DMS 273 (cell line): Measurements from ENCODE around the gene AP3S2.
"Not testable (repeated sequence)": the region's sequence is repeated elsewhere in the genome, so short reads cannot be mapped to it uniquely, and the experiment has no call there.

ENCODE experiments used
- DNase-seq: peaks from one replicate; lab custom pipeline; 2025; ENCODE audit not compliant: unreplicated experiment; lab: John Stamatoyannopoulos, UW

Gene AP3S2

DNA sequence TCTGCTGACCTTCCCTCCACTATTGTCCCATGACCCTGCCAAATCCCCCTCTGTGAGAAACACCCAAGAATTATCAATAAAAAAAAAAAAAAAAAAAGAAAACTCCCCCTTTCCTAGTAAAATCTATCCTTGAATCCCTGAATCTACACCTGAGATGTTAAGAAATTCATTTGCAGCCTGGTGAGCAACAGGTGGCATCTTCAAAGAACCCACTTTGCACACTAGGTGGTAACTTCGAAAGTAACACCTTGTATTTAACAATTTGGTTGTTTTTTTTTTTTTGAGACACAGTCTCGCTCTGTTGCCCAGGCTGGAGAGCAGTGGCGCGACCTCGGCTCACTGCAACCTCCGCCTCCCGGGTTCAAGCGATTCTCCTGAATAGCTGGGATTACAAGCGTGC, 24.3 kb downstream of the AP3S2 start:
- DNase-seq, result not testable (repeated sequence)

DNA sequence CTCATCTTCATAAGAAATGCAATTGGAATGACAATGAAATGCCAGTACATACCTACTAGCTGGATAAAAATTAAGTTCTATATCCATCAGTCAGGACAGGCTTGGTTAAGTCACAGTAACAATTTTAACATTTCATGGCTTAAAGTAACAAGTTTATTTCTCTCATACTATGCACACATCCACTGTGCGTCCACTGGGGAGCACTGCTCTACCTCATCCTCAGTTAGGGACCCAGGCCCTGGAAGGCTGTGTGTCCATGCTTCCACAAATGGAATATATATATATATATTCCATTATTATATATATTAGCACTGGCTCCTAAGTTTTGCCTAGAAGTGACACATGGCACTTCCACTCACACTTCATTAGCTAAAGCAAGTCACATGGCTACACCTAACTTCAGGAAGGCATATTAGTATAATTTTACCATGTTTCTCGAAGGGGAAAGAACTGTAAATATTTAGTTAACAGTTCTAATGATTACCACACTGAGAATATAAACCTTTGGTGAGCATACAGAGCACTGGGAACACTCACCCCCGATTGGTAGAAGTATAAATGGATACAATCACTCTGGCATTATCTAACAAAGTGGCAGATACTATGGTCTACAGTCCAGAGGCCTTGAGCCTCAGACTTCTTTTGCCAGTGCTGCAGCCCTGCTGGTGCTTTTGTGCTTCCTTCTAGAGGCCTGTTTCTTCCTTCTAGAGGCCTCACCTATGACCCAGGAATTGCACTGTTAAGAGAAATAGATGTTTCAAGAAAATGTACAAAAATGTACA, 28.6 kb downstream of the AP3S2 start:
- DNase-seq, result no peak

DNA sequence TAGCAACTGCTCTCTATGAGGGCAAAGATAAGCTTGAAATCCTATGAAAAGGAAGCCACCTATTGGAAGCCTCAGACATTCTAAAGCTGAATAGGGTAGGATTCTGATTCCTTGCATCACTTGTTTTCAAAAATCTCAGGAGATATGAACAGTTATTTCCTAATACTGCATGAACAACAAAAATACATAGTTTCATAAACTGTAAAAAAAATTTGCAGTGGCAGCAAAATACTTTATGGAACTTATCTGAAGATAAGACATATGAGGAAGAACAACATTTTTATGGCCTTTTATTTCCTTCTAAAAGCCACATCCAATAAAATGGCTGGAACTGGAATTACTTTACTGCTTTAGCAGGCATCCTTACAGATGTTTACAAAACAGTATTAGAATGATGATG, 29.9 kb downstream of the AP3S2 start:
- no peak for DNase-seq

DNA sequence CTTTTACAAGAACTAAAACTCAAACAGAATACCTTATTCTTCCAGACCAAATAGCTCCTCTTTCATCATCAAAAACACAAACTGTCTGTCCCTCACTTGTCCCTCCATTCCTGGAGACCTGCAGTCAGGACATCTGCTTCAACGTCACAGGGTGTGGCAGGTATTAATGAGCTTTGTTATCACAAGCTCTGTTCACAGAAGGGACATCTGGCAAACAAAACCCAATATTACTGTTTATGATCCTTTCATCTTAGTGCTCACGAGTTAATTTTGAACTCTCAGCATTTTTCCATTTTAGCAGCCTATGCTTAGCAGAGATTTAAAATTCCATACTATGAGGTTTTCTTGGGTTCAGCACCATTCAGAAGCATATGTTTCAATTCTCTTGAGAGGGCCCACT, 32.9 kb downstream of the AP3S2 start:
- no peak for DNase-seq

DNA sequence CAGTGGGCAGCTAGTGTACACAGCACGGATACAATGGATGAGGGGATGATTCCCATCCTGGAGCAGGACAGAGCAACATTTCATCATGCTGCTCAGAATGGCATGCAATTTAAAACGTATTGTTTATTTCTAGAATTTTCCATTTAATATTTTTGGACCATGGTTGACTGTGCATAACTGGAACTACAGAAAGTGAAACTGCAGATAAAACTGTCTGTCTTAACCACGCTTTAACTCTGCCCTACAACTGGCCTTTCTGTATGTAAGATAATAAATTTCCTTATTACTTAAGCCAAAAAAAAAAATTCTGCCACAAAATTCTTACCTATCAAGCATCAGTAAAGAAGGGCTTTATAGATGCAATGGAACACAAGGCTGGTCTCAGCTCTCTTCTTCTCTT, 33.4 kb downstream of the AP3S2 start:
- no peak for DNase-seq

DNA sequence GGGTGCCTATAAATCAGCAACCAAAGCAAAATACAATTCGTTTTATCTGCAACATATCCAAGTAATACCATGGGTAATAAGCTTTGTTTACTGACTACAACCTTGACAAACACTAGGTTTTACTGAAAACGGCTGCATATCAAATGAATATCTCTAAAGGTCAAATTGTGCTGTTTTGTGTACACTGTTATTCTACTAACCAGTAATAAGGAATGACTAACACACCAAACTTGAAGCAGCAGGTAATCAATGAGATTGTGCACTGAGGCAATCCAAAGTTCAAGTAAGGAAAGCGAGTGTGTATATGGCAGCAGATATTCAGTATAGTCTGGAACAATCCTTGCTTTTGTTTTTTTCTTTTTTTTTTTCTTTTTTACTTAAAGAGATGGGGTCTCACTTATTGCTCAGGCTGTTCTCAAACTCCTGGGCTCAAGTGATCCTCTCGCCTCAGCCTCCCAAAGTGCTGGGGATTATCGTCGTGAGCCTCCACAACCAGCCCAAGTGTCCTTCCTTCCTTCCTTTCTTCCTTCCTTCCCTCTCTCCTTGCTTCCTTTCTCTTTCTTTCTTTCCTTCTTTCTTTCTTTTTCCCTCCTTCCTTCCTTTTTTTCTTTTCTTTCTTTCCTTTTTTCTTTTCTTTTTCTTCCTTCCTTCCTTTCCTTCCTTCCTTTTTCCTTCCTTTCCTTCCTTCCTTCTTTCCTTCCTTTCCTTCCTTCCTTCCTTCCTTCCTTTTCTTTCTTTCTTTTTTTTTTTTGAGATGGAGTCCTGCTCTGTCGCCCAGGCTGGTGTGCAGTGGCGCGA, 34.9 kb downstream of the AP3S2 start:
- no peak for DNase-seq

DNA sequence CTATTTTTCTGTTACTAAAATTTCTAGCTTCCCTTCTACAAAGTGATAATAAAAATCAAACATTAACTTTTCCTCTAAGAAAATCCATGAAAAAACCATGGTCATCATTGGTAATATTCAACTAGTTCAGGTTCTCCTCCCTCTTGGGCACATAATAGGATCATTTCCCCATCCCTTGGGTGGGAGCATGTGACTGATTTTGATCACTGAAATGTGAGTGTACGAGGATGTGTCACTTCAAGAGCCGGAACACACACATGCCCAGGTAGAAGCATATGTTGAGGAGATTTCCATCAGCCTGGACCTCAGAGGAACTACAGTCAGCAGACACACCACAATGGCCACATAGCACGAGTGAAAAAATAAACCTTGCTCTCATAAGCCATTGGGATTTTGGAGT, 36.1 kb downstream of the AP3S2 start:
- DNase-seq, result no peak

DNA sequence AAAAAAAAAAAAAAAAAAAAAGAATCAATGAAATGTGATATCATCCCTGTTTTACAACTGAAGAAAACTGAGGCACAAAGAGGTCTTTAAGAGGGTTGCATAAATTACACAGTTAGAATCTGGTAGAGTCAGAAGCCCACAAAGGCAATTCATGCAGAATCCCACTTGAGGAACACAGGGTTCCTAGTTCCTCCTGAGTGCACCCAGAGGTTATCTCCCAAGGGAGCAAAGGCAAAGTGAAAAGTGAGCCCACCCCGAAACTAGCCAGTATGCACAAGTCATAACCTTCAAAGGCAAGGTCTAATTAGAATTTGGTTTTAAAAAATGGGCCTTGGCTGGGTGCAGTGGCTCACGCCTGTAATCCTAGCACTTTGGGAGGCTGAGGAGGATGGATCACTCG, 37.8 kb downstream of the AP3S2 start:
- no peak for DNase-seq

DNA sequence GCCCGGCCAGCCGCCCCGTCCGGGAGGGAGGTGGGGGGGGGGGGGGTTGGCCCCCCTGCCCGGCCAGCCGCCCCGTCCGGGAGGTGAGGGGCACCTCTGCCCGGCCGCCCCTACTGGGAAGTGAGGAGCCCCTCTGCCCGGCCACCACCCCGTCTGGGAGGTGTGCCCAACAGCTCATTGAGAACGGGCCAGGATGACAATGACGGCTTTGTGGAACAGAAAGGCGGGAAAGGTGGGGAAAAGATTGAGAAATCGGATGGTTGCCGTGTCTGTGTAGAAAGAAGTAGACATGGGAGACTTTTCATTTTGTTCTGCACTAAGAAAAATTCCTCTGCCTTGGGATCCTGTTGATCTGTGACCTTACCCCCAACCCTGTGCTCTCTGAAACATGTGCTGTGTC, 38.9 kb downstream of the AP3S2 start:
- not testable (repeated sequence) for DNase-seq

DNA sequence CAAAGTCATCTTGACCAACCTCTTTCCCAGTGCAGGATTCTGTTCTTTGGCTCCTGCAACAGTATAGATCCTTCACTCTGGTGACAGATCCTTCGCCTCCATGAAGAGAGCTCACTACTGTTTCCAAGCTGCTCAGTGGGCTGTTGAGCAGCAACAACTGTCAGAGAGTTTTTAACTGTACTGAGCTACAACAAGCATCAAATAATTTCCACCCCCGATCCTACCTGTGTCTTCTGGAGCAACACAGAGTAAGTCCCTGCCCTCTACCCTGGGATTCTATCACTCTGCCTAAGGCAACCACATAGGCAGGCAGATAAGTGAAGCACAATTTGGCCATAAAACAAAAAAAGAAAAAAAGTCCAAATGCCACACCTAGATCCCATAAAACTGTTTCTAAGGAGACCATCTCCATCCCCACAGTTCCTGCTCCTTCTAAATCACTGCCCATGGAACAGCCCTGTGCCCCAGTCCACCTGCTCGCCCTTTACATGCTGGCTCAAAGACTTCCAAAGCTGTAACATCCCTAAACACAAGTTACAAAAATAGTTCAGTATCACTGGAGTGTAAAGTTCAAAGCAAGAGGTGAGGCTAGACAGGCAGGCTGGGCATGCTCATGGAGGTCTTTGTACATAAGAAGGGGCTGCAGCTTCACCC, 41.3 kb downstream of the AP3S2 start:
- no peak for DNase-seq

DNA sequence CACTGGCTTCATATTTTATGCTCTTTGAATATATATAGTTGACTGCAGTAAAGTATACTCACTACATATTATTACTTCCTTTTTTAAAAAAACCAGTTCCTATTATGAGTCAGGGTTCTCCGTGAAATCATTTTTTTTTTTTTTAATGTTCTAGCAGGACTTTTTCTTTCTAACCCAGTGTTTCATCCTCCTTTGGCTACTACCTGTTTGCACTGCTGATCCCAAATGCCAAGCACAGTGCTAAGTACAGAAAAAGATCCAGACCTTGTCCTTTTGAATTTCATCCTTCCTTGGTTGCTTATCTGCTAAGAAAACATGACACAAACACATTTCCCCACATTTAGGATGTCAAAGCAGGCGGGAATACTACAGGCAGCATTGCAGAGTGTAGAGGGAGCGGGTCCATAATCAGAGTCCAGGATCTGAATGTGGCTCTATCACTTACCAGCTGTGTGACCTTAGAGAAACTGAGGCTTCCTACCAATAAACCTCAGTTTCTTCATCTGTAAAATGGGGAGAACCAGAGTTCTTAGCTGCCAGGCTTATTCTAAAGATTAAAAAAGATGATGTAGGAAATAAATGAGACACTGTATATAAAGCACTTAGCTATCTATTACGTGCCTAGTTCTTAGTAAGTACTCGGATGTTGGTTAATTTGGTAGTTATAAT, 42.0 kb downstream of the AP3S2 start:
- no peak for DNase-seq

DNA sequence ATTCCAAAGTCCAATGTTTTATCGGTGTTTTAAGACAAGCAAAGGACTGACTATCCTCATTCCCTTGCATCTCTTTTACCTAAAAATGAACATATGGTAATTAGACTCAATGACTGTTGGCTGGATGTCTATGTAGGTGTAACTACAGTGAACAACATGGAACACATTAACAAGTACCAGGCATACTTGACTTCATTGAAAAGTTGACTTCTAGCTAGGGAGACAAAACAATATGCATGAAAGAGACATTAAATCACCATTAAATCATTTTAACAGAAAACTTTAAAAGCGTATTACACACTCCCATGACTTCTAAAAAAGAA, 44.9 kb downstream of the AP3S2 start:
- DNase-seq, result no peak

DNA sequence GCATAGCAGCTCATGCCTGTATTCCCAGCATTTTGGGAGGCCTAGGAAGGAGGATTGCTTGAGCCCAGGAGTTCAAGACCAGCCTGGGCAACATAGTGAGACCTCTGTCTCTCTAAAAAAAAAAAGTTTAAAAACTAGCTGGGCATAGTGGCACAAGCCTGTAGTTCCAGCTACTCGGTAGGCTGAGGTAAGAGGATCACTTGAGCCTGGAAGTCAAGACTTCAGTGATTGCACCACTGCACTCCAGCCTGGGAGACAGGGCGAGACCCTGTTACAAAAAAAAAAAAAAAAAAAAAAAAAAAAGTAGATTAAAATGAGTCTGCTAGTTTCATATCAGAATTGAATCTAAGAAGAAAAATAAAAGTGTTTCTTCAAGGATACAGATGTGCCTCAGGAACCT, 46.7 kb downstream of the AP3S2 start:
- no peak for DNase-seq

DNA sequence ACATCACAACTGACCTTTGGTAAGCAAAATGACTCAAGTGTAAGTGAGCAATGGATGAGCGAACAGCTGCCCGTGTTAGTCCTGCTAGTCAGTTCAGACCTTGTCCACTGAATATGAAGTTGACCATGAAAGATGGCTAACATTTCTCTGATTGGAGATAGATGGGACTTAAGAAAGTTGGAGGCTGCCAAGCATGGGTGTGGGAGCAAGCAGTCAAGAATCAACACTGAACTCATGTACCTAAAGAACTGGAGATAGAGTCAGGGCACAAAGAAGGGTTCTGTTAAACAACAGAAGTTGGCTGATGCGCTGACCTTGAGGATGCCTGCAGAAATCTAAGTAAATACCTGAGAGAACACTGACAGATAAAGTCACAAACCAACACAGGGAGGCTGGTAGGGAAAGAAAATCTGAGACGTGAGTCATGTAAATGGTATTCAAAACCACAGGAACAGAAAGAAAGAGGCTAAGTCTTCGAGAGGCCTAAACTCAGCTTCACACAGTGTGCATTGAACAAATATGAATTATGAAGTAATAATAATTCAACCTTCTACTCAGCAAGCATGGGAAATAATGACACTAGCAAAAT, 48.4 kb downstream of the AP3S2 start:
- DNase-seq, result no peak

DNA sequence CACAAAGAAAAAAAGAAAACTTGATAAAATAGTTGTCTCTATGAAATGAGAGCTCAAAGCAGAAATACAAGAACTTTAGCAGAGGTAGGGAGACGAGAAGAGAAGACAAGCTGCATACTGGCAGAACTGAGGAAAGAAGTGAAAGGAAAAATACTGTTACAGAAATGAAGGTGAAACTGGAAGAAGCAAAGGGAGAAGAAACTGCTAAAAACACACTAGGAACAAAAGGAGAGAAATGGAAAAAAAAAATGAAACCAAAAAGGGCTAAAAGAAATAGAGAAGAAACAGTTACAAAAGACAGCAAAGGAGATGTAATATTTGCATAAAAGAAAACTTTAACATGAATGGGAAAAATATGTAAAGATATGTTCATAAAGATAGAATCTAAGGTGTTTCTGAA, 51.8 kb downstream of the AP3S2 start:
- DNase-seq, result no peak

DNA sequence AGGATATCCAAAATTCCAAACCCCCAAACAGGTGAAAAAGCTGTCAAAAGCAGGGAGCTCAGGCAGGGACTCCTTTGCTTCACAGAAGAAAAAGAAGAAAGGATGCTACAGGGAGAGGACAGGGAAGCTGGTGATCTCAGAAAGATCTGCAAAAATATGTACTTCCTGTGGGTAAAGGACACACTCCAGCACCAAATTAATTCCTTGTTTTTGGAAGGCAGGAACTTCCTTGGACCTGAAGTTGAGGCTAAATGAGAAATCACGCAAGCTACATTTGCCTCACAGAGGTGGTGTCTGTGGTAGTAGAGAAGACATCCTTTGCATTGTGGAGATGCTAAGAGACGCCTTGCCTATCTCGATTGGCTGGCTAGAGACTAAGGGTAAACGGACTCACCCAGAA, 52.5 kb downstream of the AP3S2 start:
- DNase-seq, result no peak

DNA sequence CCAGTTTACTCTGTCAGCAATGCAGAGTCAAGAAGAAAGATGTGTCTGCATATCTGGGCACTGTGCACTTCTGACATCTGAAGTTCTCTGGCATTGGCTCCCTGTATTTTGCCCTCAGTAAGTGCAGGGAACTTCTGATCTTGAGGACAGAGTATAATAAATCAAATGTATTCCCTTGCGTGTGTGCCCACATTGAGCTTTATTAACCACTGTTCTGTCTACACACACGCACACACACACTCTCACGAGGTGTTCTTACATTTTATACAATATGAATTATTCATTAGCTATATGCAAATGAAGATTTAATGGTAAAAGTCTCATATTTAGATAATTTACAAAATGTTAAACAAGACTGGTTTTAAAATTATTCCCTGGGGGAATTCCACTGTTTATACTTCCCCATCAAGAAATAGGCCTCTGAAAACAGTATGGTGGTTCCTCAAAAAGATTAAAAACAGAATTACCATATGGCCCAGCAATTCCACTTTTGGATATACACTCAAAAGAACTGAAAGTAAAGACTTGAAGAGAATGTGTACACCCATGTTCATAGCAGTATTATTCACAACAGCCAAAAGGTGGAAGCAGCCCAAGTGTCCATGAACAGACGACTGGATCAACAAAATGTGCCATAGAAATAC, 54.5 kb downstream of the AP3S2 start:
- DNase-seq, result no peak

DNA sequence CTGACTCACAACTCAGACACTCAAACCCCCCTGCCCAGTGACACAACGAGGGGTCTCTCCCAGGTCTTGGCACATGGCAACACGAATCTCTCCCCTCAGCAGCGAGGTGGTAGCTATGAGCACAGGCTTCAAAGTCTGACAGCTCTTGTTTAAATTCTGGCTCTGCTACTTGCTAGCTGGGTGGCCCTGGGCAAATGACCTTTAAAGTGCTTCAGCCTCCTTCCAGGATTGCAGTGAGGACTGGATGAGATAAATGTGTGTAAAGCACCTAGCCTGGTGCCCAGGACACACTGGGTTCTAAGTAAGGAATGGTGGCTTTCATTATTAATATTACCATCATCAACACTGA, 56.0 kb downstream of the AP3S2 start:
- DNase-seq, result no peak

DNA sequence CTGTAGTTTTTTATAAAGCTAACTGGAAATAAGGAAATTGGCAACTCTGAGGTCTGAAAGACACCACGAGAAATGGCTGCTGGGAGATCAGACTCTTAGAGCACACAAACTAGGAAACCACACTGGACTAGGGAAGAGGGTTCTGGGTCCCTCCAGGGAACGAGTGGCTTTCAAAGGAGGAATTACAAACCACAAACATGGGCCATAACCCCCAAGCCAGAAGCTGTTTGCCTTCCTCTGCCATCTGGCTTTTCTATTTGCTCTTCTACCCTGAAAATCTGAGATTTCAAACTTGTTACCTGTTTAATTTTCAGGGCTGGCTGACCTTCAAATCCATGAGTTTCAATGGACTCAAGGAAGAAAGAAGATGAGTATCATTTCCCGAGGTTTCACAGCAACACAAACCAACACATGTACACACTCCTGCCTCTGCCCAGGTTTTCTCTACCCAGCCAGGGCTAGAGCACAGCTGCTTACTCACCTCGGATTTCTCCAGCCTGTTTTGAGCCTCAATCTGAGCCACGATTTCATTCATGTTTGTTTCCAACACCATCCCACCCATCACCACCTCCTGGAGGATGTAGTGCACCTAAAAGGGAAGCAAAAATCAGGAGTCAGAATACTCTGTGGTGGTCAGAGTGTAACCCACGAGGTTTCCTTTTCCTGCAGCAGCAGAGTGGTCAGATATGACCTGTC, 56.5 kb downstream of the AP3S2 start:
- DNase-seq, result no peak
